ENCODE data around the gene PI3.
"Not testable (repeated sequence)": the region's sequence is repeated elsewhere in the genome, so short reads cannot be mapped to it uniquely, and the experiment has no call there.

The PI3 gene

GRCh38 chr20:45174434-45175364 is at the start of gene PI3:
Gene PI3, plus strand, starts transcription at chr20:45174902. Its CDS starts 21 bp downstream, at chr20:45174923.
- no peak for DNase-seq (ENCODE audit: extremely low read depth in 1 of 2, low read depth in 1 of 2)

DNA sequence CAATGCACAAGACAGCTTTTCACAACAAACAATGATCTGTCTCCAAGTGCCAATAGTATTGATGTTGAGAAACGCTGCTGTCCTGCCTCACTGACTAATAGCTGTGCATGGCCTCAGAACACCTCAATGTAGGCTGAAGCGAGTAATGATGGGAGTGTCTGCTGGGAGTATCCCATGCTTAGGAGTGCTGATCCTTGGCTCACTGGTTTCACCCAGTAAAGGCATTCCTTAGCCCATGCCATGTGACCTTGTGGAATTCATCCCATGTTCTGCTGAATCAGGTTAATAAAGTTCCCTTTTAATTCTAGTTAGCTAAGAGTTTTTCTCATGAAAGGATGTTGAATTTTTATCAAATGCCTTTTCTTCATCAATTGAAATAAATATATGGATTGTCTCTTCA is 46.6 kb upstream of the PI3 start:
- DNase-seq (ENCODE audit: extremely low read depth in 1 of 2, low read depth in 1 of 2), result no peak

GRCh38 chr20:45136911-45137310 is 37.8 kb upstream of the PI3 start:
- no peak for DNase-seq (ENCODE audit: extremely low read depth in 1 of 2, low read depth in 1 of 2)

GRCh38 chr20:45138561-45139300 is 36.0 kb upstream of the PI3 start:
- DNase-seq (ENCODE audit: extremely low read depth in 1 of 2, low read depth in 1 of 2), result peak; percentile 41 to 71

DNA sequence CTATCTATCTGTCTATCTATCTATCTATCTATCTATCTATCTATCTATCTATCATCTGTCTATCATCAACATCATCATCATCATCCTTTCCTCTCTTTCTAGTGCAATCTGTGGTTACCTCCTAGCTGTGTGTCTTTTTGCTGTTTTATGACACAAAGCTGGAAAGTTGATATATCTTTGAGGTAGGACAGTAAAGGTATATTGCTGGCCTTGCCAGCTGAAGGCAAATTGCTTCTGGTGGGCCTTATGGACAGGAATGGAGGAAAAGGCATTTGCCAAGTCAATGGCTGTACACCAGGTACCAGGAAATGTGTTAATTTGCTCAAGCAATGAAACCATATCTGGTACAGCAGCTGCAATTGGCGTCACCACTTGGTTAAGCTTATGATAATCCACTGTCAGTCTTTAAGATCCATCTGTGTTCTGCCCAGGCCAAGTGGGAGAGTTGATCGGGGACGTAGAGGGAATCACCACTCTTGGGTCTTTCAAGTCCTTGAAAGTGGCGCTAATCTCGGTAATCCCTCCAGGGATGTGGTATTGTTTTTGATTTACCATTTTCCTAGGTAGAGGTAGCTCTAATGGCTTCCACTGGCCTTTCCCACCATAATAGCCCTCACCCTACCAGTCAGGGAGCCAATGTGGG is 34.8 kb upstream of the PI3 start:
- not testable (repeated sequence) for DNase-seq (ENCODE audit: extremely low read depth in 1 of 2, low read depth in 1 of 2)

DNA sequence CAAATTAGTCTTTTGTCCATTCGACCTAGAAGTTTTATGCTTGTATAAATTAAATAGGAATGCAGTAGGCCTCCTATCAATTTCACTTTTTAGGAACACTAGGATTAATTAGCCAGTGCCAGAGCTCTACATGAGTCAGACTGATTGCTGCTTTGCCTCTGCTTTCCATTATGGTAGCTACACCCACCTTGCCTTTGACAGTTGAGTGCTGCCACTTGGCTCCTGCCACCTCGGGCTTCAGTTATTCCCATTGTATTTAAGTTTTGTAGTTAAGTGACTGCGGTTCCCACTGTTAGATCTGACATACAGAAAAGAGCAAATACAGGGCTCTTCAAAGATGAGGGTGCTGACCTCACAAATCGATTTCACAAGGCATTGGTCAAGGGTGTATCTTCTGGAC is 33.9 kb upstream of the PI3 start:
- DNase-seq (ENCODE audit: extremely low read depth in 1 of 2, low read depth in 1 of 2), result no peak

DNA sequence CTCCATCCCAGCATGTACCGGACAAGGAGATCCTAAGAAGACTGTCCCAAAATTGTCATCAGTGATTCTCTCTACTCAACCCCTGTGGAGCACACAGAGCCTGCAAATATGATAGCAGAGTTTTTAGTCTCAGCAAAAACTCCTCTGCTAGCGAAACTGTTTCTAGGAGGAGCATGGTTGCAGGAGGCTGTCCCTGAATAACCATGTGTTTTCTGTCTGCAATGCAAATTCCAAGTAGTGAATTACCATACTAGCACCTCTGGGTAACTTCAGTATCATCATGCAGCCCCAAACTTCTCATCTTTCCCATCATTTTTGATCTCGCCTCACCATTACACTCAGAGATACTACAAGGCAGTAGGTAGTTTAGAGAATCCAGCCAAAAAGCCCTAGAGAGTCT is 25.6 kb upstream of the PI3 start:
- no peak for DNase-seq (ENCODE audit: extremely low read depth in 1 of 2, low read depth in 1 of 2)

DNA sequence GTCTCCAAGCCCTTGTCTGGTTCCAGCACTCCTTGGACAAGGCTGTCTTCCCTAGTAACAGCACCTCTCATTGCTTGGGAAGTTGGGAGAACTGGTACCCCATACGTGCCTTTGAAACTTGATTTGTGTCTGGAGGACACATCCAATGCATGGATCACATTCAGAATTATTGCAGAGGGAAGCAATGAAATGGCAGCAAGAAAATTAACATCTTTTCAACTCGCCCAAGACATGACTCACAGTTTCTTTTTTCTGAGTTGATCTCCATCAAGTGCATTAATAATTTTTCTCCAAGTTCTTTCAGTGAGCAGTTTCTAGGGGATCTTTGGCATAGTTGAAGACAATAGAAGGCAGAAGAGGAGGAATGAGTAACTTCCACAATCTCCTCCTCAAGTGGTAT is 22.3 kb upstream of the PI3 start:
- DNase-seq (ENCODE audit: extremely low read depth in 1 of 2, low read depth in 1 of 2), result no peak

GRCh38 chr20:45153147-45153546 is 21.6 kb upstream of the PI3 start:
- DNase-seq (ENCODE audit: extremely low read depth in 1 of 2, low read depth in 1 of 2), result no peak

GRCh38 chr20:45153752-45154151 is 20.9 kb upstream of the PI3 start:
- no peak for DNase-seq (ENCODE audit: extremely low read depth in 1 of 2, low read depth in 1 of 2)

GRCh38 chr20:45154183-45154582 is 20.5 kb upstream of the PI3 start:
- DNase-seq (ENCODE audit: extremely low read depth in 1 of 2, low read depth in 1 of 2), result no peak

DNA sequence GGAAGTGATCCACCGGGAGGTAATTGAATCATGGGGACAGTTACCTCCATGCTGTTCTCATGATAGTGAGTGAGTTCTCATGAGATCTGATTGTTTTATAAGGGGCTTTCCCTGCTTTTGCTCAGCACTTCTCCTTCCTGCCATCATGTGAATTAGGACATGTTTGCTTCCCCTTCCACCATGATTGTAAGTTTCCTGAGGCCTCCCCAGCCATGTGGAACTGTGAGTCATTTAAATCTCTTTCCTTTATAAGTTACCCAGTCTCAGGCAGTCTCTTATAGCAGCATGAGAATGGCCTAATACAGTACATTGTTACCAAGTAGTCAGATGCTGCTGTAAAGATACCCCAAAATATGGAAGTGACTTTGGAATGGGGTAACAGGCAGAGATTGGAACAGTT is 19.9 kb upstream of the PI3 start:
- not testable (repeated sequence) for DNase-seq (ENCODE audit: extremely low read depth in 1 of 2, low read depth in 1 of 2)

DNA sequence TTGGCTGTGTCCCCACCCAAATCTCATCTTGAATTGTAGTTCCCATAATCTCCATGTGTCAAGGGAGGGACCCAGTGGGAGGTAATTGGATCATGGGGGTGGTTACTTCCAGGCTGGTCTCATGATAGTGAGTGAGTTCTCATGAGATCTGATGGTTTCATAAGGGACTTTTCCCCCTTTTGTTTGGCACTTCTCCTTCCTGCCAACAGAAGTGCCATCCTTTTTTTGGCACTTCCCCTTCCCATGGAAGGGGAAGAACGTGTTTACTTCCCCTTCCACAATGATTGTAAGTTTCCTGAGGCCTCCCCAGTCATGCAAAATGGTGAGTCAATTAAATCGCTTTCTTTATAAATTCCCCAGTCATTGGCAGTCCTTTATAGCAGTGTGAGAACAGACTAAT is 18.0 kb upstream of the PI3 start:
- no peak for DNase-seq (ENCODE audit: extremely low read depth in 1 of 2, low read depth in 1 of 2)

GRCh38 chr20:45157962-45158361 is 16.7 kb upstream of the PI3 start:
- no peak for DNase-seq (ENCODE audit: extremely low read depth in 1 of 2, low read depth in 1 of 2)

- DNase-seq (ENCODE audit: extremely low read depth in 1 of 2, low read depth in 1 of 2), result no peak
These were observed 11.5 kb upstream of the PI3 start for GRCh38 chr20:45163083-45163803.

- DNase-seq (ENCODE audit: extremely low read depth in 1 of 2, low read depth in 1 of 2), result no peak
These were observed 9.8 kb upstream of the PI3 start for GRCh38 chr20:45164906-45165305.

- DNase-seq (ENCODE audit: extremely low read depth in 1 of 2, low read depth in 1 of 2), result no peak
These were observed 1.2 kb upstream of the PI3 start for GRCh38 chr20:45173522-45173921.

DNA sequence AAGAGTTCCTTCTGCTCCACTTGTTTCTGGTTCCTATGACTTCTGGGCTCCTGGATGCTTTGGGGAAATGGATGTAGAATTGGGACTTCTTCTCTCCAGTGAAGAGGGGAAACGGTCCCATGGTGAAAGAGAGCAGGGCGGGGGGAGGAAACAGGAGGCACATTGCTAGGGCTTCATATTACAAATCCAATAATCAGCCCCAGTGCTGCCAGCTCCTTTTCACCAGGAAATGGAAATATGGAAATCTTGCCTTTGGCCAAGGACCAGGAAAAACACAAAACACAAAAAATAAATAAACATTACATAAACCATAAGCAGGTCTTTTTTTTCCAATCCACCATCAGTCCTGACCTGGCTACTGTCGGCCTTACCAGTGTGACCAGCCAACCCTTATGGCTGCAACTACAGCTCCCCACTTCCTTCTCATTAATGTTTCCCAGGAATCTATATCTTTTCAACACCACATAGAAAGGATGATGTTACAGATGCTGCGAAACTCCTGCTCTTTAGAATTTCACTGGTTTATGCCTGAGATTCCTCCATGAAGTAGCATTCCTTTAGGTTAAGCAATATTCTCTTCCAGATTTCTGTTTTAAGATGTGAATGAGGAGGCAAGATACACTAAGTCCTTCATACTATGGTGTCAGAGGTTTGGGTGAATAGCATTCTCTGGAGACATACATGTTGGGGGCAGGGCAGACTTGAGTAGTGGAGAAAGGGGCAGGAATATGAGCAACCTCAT is 2.0 kb downstream of the PI3 start:
- DNase-seq (ENCODE audit: extremely low read depth in 1 of 2, low read depth in 1 of 2), result no peak

- DNase-seq (ENCODE audit: extremely low read depth in 1 of 2, low read depth in 1 of 2), result no peak
These were observed 4.5 kb downstream of the PI3 start for GRCh38 chr20:45179166-45179565.

DNA sequence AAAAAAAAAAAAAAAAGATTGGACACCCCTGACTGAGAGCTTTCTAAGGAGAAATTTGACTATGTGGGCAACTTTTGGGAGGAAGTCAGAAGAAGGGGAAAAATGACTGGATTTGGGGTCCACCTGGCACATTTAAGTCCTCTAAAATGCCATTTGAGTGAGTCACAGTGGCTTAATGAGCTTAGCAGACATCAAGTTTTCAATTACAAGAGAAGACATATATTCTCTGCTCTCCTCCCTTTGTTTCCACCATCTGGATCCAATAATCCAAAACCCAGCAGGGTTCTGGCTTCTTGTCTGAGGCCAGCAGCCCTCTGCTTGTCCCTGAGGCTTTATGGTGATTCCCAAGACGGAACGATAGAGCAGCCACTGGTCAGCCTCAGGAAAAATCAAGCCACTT is 6.9 kb downstream of the PI3 start:
- DNase-seq (ENCODE audit: extremely low read depth in 1 of 2, low read depth in 1 of 2), result no peak

Measured in stimulated activated CD8-positive, alpha-beta memory T cell treated with anti-CD3 and anti-CD28 coated beads, Interleukin-7, amount 100 ng/mL, for 48 hours (primary cell).